Sigmoid colon (tissue), 7 donors: ENCODE measurements around the gene NXNL2. TPM values are rescaled to one million over a fixed set of nuclear protein-coding genes. Genes with fewer than 3 reads are reported as not detected.

Source experiments
- DNase-seq: peaks from one replicate; pipeline ENCODE4 v3.0.0-alpha.2; 2019
- H3K27ac ChIP-seq, 4 donors: fragments of 200-600 bp; sonication (generic); one replicate each; pipeline ENCODE4 v1.5.1; 2016 to 2019; ENCODE audit warnings: mild to moderate bottlenecking in 1 of 4
- H3K27me3 ChIP-seq, 3 donors: fragments of 200-600 bp; sonication (generic); one replicate each; pipeline ENCODE4 v1.5.1; 2019; ENCODE audit warnings: mild to moderate bottlenecking in 1 of 3
- H3K36me3 ChIP-seq, 4 donors: fragments of 200-600 bp; sonication (generic); one replicate each; pipeline ENCODE4 v1.5.1; 2016 to 2019
- H3K4me1 ChIP-seq, 4 donors: fragments of 200-600 bp; sonication (generic); one replicate each; pipeline ENCODE4 v1.5.1; 2017 to 2019
- H3K4me3 ChIP-seq, 4 donors: fragments of 200-600 bp; sonication (generic); one replicate each; pipeline ENCODE4 v1.5.1; 2017 to 2019; ENCODE audit warnings: mild to moderate bottlenecking in 2 of 4, moderate library complexity in 1 of 4
- H3K9me3 ChIP-seq, 4 donors: fragments of 200-600 bp in 3 of 4; sonication (generic) in 3 of 4; one replicate each; pipeline versions ENCODE4 v1.5.1 to v1.6.1; 2013 to 2019
- EP300 ChIP-seq, 4 donors: sonication (generic); formaldehyde crosslinking; IDR thresholded peaks; one replicate each; pipeline ENCODE4 v1.6.1; 2017; ENCODE audit warnings: antibody characterized with exemption in 4 of 4
- POLR2A ChIP-seq, 2 donors: fragments of 450-650 bp; IDR thresholded peaks; one replicate each; pipeline ENCODE4 v1.6.1; 2016; ENCODE audit warnings: antibody characterized with exemption in 2 of 2, mild to moderate bottlenecking in 2 of 2, moderate library complexity in 2 of 2
- POLR2AphosphoS5 ChIP-seq, 4 donors: sonication (generic); formaldehyde crosslinking; IDR thresholded peaks; one replicate each; pipeline ENCODE4 v1.6.1; 2017; ENCODE audit warnings: antibody characterized with exemption in 4 of 4
- WGBS, 2 donors: extraction: QIAGEN DNeasy Blood & Tissue Kit; methylation state at CpG; one replicate each; pipeline ENCODE4 v1.1.7; 2013; 5-methylcytosine and 5-hydroxymethylcytosine counted together
- intact Hi-C: fragments of 100-400 bp; cut with DNase I; formaldehyde crosslinking; loops from one replicate; pipeline ENCODE4 v1.15.1; 2023
- polyA plus RNA-seq, 3 donors: library from polyadenylated mRNA; stranded (reverse); fragments of 200-250 nt; gene quantifications; one replicate each; pipeline ENCODE4 v1.2.3, GENCODE V29; 2013
- total RNA-seq, 4 donors: library from RNA; depleted of rRNA; stranded (reverse); fragments of >200 nt; gene quantifications; one replicate each; pipeline ENCODE4 v1.1.0, GENCODE V29; 2016
- TF ChIP-seq, protein P1 (sequence below), 4 experiments: fragments of 450-650 bp in 3 of 4; fragments of 200-600 bp in 1 of 4; IDR thresholded peaks; one replicate each; pipeline ENCODE4 v1.5.1; 2016 to 2019; ENCODE audit warnings: antibody characterized with exemption in 4 of 4, mild to moderate bottlenecking in 3 of 4, moderate library complexity in 2 of 4
- donor health status: healthy with polysubstance abuse.
- donor health status: Bipolar disorder and iron deficiency.
- donor health status: healthy.

NXNL2 gene
- total and polyA plus RNA-seq, 7 donors, result 0.16 to 1.2 (median 0.54) TPM; not detected in 4

DNA sequence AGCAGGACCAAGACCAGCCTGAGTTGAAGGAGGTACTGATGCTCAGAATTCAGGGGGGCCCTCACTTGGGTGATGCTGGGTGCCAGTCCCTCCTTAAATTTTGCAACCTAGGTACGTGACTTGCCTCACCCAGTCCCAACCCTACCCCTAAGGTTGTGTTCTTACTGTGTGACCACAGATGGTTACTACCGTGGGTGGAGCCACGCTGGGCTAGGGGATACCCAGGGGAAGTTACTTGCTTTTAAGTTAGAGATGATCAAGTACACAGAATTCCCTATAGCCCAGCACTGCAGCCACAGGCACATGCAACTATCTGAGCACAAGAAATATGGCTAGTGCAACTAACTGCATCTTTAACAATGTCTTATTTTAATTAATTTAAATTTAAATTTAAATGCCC lies 32.9 kb downstream of the NXNL2 start:
- 67 to 76% methylated on average over 3 of the region's 3 CpGs for WGBS, 2 donors
- H3K36me3 ChIP-seq, result no peaks in the 10 kb centered on the region
- no peaks in the 10 kb centered on the region for H3K4me1 ChIP-seq
- H3K27ac ChIP-seq, result no peak overlapping the region
- no peak for DNase-seq
- no peaks in the 10 kb centered on the region for H3K27me3 ChIP-seq
- H3K9me3 ChIP-seq, result no peaks in the 10 kb centered on the region
- TF ChIP-seq POLR2AphosphoS5 (IDR thresholded peaks at IDR 0.05), result no peak
- no peak for TF ChIP-seq POLR2A (IDR thresholded peaks at IDR 0.05)
- TF ChIP-seq, protein P1, sequence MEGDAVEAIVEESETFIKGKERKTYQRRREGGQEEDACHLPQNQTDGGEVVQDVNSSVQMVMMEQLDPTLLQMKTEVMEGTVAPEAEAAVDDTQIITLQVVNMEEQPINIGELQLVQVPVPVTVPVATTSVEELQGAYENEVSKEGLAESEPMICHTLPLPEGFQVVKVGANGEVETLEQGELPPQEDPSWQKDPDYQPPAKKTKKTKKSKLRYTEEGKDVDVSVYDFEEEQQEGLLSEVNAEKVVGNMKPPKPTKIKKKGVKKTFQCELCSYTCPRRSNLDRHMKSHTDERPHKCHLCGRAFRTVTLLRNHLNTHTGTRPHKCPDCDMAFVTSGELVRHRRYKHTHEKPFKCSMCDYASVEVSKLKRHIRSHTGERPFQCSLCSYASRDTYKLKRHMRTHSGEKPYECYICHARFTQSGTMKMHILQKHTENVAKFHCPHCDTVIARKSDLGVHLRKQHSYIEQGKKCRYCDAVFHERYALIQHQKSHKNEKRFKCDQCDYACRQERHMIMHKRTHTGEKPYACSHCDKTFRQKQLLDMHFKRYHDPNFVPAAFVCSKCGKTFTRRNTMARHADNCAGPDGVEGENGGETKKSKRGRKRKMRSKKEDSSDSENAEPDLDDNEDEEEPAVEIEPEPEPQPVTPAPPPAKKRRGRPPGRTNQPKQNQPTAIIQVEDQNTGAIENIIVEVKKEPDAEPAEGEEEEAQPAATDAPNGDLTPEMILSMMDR (IDR thresholded peaks at IDR 0.05), result no peak
- TF ChIP-seq EP300 (IDR thresholded peaks at IDR 0.05), result no peak
- H3K4me3 ChIP-seq, result no peak overlapping the region
- intact Hi-C loops, result no loop called here

DNA sequence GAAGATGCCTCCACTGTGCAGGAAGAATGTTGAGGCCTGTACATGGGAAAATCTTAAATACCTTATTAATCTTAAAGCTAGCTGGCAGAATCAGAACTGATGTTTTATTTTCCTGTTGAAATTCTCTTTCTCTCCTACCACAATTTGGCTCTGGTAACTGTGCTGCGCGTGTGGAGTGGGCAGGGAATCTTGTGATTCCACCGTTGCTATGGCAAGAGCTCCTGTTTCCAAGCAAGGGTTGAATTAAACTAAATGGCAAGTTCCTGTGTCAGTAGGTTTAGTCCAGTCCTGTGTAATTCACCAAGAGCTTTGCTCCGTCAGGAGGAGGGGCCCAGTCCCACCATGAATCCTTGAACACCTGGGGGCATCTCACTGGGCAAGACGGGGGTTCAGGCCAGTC lies 36.4 kb downstream of the NXNL2 start:
- Histone ChIP-seq H3K36me3 (no peaks in the 10 kb centered on the region), H3K4me3 (no peak overlapping the region), H3K27me3 (no peaks in the 10 kb centered on the region), H3K27ac (no peak overlapping the region), H3K4me1 (peaks cover 0 to 11% (median 4%) of the 10 kb centered on the region in 4 donors), H3K9me3 (no peaks in the 10 kb centered on the region)
- 93% methylated on average over 5 of the region's 5 CpGs for WGBS, 2 donors
- no peak for DNase-seq
- TF ChIP-seq EP300 (IDR thresholded peaks at IDR 0.05), result no peak
- TF ChIP-seq, protein P1 (IDR thresholded peaks at IDR 0.05), result no peak
- no peak for TF ChIP-seq POLR2A (IDR thresholded peaks at IDR 0.05)
- TF ChIP-seq POLR2AphosphoS5 (IDR thresholded peaks at IDR 0.05), result no peak
- intact Hi-C loops, result loop anchor here (10.0 kb wide), 2 partner anchors 617 to 897 kb away; a partner anchor contains a TSS

DNA sequence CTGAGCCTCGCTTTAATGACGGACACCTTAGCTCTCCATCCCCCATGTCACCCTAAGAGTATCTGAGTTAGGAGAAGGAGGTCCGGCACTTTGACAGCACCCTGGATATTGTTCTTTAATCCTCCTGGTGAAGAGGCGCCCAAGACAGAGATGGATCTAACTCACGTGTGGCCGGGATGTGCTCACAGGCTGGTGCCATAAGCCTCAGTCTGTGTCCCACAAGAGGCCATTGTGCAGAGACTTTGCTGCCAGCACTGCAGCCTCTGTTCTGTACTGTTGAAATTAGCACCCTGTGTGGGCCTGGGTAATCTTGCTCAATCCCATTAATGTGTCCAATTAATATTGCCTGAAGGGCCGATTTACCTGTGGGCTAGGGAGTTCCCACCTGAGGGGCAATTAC lies 37.7 kb downstream of the NXNL2 start:
- intact Hi-C loops, result loop anchor here (10.0 kb wide), 2 partner anchors 618 to 898 kb away; a partner anchor contains a TSS

DNA sequence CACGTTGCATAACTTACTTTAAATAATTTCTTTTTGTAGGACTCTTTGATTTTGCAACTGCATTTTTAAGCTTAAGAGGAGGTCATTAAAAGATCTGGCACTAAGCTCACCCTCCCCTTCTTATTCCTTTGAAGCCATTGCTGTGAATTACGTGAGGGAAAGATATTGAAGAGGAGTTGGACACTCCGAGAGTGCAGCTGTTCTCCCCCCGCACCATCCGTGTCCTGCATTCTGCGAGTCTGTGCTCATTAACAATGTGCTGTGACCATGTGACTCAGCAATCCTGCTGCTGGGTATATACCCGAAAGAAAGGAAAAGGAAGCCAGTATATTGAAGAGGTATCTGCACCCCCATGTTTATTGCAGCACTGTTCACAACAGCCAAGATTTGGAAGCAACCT lies 40.0 kb downstream of the NXNL2 start:
- Histone ChIP-seq H3K27me3 (no peaks in the 10 kb centered on the region), H3K27ac (no peak overlapping the region), H3K36me3 (no peaks in the 10 kb centered on the region), H3K9me3 (no peaks in the 10 kb centered on the region), H3K4me3 (no peak overlapping the region), H3K4me1 (peaks cover 0 to 22% (median 8%) of the 10 kb centered on the region in 4 donors)
- intact Hi-C loops, result loop anchor here (5.0 to 10.0 kb wide), 3 partner anchors 188 to 900 kb away; partner anchors contain the start of gene SPIN1
- WGBS, 2 donors, result 36 to 61% methylated on average over 7 of the region's 7 CpGs
- DNase-seq, result no peak
- TF ChIP-seq, protein P1 (IDR thresholded peaks at IDR 0.05), result no peak
- TF ChIP-seq POLR2AphosphoS5 (IDR thresholded peaks at IDR 0.05), result no peak
- no peak for TF ChIP-seq POLR2A (IDR thresholded peaks at IDR 0.05)
- TF ChIP-seq EP300 (IDR thresholded peaks at IDR 0.05), result no peak

More for the DNA sequence above, 37.7 kb downstream of the NXNL2 start:
- Histone ChIP-seq H3K4me1 (peaks cover 0 to 12% (median 4%) of the 10 kb centered on the region in 4 donors), H3K27ac (no peak overlapping the region), H3K9me3 (no peaks in the 10 kb centered on the region), H3K36me3 (no peaks in the 10 kb centered on the region), H3K27me3 (no peaks in the 10 kb centered on the region), H3K4me3 (no peak overlapping the region)
- no peak for TF ChIP-seq POLR2A (IDR thresholded peaks at IDR 0.05)
- TF ChIP-seq, protein P1 (IDR thresholded peaks at IDR 0.05), result no peak
- TF ChIP-seq POLR2AphosphoS5 (IDR thresholded peaks at IDR 0.05), result no peak
- no peak for TF ChIP-seq EP300 (IDR thresholded peaks at IDR 0.05)
- WGBS, 2 donors, result 93 to 94% methylated on average over 7 of the region's 7 CpGs
- DNase-seq, result no peak
